Measurements from ENCODE around the gene ARHGAP1. TPM values are rescaled to one million over a fixed set of nuclear protein-coding genes. Genes with fewer than 3 reads are reported as not detected.
"Not testable (repeated sequence)": the region's sequence is repeated elsewhere in the genome, so short reads cannot be mapped to it uniquely, and the experiment has no call there.

The ARHGAP1 gene
- polyA plus RNA-seq, 2 of the 4 experiments (the other 2 are of a cell fraction), result 17.2 to 35.2 TPM

DNA sequence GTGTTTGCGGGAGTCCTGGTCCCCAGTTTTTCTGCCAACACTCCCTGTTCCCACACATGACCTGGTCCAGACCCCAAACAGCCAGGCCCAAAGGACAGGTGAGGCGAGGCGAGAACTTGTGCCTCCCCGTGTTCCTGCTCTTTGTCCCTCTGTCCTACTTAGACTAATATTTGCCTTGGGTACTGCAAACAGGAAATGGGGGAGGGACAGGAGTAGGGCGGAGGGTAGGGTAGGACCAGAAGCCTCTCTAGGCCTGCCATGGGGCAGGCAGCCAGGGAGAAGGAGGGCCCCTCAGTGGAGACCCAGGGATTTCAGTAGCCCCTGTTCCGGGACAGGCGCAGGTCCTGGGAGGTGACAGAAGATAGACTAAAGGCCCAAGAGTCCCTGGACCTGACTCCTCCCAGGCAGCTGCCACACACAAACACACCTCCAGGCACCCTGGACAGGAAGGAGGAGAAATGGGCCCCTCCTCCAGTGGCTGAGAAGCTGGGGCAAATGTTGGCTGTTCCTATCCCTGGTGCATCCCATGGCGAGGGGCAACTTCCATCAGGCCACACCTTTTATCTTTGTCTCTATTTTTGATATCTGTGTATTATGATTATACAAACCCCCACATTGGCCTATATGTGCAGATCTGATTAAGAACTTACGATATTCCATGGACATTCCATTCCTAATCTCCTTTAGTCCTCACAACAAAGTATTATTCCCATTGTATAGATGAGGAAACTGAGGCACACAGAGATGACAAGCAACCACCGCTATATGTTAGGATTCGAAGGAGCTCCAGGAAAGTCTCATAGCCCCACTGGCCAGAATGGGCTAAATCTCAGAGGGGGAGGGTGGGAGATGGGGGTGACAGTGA lies 18.0 kb upstream of the ARHGAP1 start (continued):
- TF ChIP-seq HEYL (CRISPR knock-in tag; IDR thresholded peaks at IDR 0.05), result 0 out of 2 replicates have a peak, but pooled peaks have one; percentile 51
- peak; percentile 67 for TF ChIP-seq HOXB5 (CRISPR knock-in tag; IDR thresholded peaks at IDR 0.05)

- CTCF ChIA-PET, result interaction anchor here (0.7 to 1.4 kb wide), 3 partner anchors 9 to 26 kb away, joined by 3 read pairs; no protein-coding TSS in a partner anchor
- 33% methylated on average over 2 of the region's 2 CpGs for WGBS (ENCODE audit: missing lambda C conversion rate)
- ATAC-seq; FAIRE-seq; POLR2A ChIA-PET; DNase-seq (ENCODE audit: low read depth in 1 of 2, low spot score in 1 of 2); H3K4me3 ChIP-seq; H3K9me3 ChIP-seq: not testable (repeated sequence)
- Histone ChIP-seq H3K4me2 (peak overlapping the region; percentile 35), H3K27ac (peak overlapping the region; percentile 89 to 91), H3K4me1 (peaks cover 55% of the 10 kb centered on the region)
Measured at GRCh38 chr11:46717825-46718154, 17.4 kb upstream of the ARHGAP1 start.

DNA sequence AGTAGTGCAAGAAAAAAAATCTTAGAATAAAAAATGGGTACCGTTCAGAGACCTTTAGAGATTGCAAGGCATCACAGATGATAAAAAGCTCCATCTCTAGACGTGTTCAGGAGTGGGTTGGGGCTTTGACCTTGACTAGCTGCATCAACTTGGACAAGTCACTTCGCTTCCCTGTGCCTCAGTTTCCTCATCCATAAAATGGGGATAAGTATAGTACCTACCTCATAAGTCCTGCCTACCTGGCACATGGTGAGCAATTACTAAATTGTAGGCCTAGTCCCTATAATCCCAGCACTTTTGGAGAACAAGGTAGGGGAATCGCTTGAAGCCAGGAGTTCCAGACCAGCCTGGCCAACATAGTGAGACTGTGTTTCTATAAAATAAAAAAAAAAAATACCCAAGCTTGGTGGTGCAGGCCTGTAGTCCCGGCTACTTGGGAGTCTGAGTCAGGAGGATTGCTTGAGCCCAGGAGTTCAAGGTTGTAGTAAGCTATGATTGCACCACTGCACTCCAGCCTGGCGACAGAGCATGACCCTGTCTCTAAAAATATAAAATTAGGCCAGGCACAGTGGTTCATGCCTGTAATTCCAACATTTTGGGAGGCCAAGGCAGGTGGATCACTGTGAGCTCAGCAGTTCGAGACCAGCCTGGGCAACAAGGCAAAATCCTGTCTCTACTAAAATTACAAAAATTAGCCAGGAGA lies 12.6 kb upstream of the ARHGAP1 start:
- DNase-seq (ENCODE audit: low read depth in 1 of 2, low spot score in 1 of 2) (no peak), FAIRE-seq (no peak), ATAC-seq (no peak)
- POLR2A ChIA-PET, result interaction anchor here (1.6 kb wide), 1 partner anchor 12 kb away, joined by 6 read pairs; the partner anchor contains the start of genes ARHGAP1 and ZNF408
- H3K4me1 ChIP-seq, result peaks cover 65% of the 10 kb centered on the region
- H3K27ac ChIP-seq, result peak overlapping the region; percentile 89 to 91
- H3K4me2 ChIP-seq, result no peak overlapping the region
- TF ChIP-seq CHD2 (IDR thresholded peaks at IDR 0.05; ENCODE audit: low read length, partially characterized antibody), result no peak
- TF ChIP-seq CEBPB (IDR thresholded peaks at IDR 0.05), result peak in 1 of 2 experiments; percentile 25; a peak in 1 of 4 replicates
- CTCF ChIA-PET, result interaction anchor here (0.5 to 1.2 kb wide), 2 partner anchors 8 to 24 kb away, joined by 3 to 6 read pairs; no protein-coding TSS in a partner anchor
- no peaks in the 10 kb centered on the region for H3K9me3 ChIP-seq
- 78% methylated on average over 7 of the region's 7 CpGs for WGBS (ENCODE audit: missing lambda C conversion rate)
- H3K4me3 ChIP-seq, result no peak overlapping the region

- ATAC-seq, result peak in 1 of 2 experiments; percentile 51; a peak in 3 of 6 replicates
- H3K4me1 ChIP-seq, result peaks cover 50% of the 10 kb centered on the region
- CTCF ChIA-PET, result interaction anchor here (2.1 kb wide), 1 partner anchor 8 kb away, joined by 5 read pairs; the partner anchor contains the start of gene F2
- no peak for TF ChIP-seq EHMT2 (IDR thresholded peaks at IDR 0.05; ENCODE audit: low read depth)
- no peak for TF ChIP-seq RARB (CRISPR knock-in tag; IDR thresholded peaks at IDR 0.05)
- TF ChIP-seq EP300 (IDR thresholded peaks at IDR 0.05), result no peak
- TF ChIP-seq, protein P1, sequence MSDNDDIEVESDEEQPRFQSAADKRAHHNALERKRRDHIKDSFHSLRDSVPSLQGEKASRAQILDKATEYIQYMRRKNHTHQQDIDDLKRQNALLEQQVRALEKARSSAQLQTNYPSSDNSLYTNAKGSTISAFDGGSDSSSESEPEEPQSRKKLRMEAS (IDR thresholded peaks at IDR 0.05), result no peak
- TF ChIP-seq ZFP36 (IDR thresholded peaks at IDR 0.05; ENCODE audit: borderline replicate concordance, partially characterized antibody), result no peak
- no peak for TF ChIP-seq CEBPB (IDR thresholded peaks at IDR 0.05)
- TF ChIP-seq RFX5 (IDR thresholded peaks at IDR 0.05), result no peak
- TF ChIP-seq HEYL (CRISPR knock-in tag; IDR thresholded peaks at IDR 0.05), result no peak
- TF ChIP-seq POLR2AphosphoS2 (conservative IDR thresholded peaks at IDR 0.05; ENCODE audit: low read length), result no peak
- TF ChIP-seq ZNF302 (CRISPR knock-in tag; IDR thresholded peaks at IDR 0.05), result no peak
- TF ChIP-seq PHF8 (IDR thresholded peaks at IDR 0.05; ENCODE audit: borderline replicate concordance, low read depth), result no peak
- no peak for TF ChIP-seq CBX8 (IDR thresholded peaks at IDR 0.05)
- no peak for TF ChIP-seq POLR2A (IDR thresholded peaks at IDR 0.05; ENCODE audit: low read length)
- TF ChIP-seq ELK1 (IDR thresholded peaks at IDR 0.05; ENCODE audit: low read depth, low read length), result no peak
- no peak for TF ChIP-seq HOXB5 (CRISPR knock-in tag; IDR thresholded peaks at IDR 0.05)
- TF ChIP-seq, protein P2, sequence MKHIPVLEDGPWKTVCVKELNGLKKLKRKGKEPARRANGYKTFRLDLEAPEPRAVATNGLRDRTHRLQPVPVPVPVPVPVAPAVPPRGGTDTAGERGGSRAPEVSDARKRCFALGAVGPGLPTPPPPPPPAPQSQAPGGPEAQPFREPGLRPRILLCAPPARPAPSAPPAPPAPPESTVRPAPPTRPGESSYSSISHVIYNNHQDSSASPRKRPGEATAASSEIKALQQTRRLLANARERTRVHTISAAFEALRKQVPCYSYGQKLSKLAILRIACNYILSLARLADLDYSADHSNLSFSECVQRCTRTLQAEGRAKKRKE (CRISPR knock-in tag; IDR thresholded peaks at IDR 0.05; ENCODE audit: low read depth), result no peak
- H3K27ac ChIP-seq, result peak overlapping the region; percentile 89 to 91
- DNase-seq (ENCODE audit: low read depth in 1 of 2, low spot score in 1 of 2), result no peak
- POLR2A ChIA-PET, result interaction anchor here (2.1 kb wide), 1 partner anchor 11 kb away, joined by 11 read pairs; the partner anchor contains the start of genes ARHGAP1 and ZNF408
- peak overlapping the region; percentile 36 for H3K4me2 ChIP-seq
- 79% methylated on average over 5 of the region's 5 CpGs for whole genome bisulfite sequencing (ENCODE audit: missing lambda C conversion rate)
- H3K9me3 ChIP-seq, result no peaks in the 10 kb centered on the region
- H3K4me3 ChIP-seq, result no peak overlapping the region
- FAIRE-seq, result no peak
Measured at GRCh38 chr11:46711303-46711702, 10.9 kb upstream of the ARHGAP1 start.
